HG02798 (cell line): ENCODE measurements around the gene TMED9.
"Not testable (repeated sequence)": the region's sequence is repeated elsewhere in the genome, so short reads cannot be mapped to it uniquely, and the experiment has no call there.

Source experiments
- ATAC-seq: cut with Tn5 transposase; IDR thresholded peaks from one replicate; pipeline ENCODE4 v1.9.1; 2021; ENCODE audit warnings: mild to moderate bottlenecking; ENCODE audit not compliant: unreplicated experiment, poor library complexity

TMED9 gene

DNA sequence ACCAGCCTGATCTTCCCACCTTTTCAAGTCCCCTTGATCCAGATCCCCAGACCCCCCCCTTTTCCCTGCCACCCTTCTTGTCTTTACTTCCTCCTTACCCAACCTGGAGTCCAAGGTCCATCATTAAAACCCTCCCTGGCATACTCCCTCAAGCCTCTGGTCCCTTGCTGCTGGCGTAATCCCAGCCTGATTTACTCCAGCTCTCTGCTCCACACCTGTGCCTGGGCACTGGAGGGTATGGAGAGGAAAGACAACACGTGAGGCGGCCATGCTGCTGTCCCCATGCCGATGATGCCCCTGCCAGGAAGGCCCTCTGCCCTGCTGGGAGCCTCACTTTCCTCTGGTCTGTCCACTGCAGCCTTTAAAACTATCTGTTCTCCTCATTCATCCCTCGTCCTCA is 13.1 kb downstream of the TMED9 start:
- no peak for ATAC-seq

DNA sequence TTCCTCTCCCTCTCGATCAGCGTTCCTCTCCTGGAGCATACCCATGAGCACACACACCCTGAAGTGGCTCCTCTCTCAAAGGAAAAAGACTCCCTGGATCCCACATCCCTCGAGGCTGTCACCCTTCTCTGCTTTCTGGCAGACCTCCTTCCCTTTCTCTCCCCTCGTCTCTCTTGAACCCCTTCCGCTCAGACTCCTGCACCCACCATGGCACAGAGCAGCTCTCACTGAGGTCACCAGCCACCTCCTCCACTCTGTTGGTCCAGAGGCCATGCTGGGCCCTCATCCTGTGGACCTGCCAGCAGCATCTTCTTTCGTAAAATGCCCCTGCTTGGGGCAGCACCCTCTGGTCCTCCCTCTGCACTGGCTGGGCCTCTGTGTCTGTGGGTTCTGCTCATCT is 13.7 kb downstream of the TMED9 start:
- no peak for ATAC-seq

DNA sequence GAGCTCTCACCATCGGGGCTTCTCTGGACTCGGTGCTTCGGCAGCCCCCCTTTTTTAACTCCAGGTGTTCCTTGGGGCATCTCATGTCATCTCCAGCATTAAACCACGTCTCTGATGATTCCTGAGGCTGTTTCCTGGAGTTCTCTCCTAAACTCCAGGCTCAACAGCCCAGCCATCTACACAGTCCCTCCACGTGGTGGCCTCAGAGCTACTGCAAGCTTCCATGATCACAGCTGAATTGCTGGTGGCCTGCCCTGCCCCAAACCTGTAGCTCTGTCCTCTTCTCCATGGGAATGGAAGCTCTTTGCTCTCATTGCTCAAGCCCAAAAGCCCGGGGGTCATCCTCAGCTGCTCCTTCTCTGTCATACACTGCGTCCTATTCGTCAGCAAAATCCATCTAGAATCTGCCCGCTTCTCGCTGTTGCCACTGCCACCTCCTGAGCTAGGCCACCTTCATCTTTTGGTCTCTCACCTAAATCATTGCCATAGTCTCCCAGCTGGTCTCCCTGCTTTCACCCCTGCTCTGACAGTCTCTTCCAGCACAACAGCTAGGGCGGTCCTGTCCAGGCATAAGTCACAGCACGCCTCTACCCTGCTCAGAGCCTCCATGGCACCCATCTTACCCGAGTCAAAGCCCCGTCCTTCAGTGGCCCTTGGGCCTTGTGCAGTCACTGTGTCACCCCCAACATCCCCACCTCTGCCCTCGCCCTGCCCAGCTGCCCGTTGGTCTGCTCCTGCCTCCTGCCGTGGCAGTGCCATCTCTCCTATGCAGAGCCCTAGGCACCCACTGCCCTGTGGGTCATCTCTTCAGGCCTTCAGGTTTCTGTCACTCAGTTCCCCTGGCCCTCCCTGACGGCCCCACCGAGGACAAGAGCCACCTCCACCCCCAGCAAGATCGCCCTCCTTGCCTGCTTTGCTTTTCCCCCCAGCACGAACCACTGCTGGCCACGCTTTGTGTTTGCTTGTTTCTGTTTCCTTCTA is 14.4 kb downstream of the TMED9 start:
- no peak for ATAC-seq

DNA sequence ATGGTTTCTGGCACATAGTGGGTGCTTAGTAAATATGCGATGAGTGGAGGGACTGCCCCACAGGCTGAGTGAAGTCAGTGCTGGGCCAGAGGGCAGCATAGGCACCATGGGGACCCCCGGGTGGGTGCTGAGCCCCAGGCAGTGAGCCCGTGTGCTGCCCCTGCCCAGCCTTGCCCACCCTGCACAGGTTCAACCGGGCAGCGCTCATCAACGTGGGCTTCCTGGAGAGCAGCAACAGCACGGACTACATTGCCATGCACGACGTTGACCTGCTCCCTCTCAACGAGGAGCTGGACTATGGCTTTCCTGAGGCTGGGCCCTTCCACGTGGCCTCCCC is 15.1 kb downstream of the TMED9 start:
- no peak for ATAC-seq

DNA sequence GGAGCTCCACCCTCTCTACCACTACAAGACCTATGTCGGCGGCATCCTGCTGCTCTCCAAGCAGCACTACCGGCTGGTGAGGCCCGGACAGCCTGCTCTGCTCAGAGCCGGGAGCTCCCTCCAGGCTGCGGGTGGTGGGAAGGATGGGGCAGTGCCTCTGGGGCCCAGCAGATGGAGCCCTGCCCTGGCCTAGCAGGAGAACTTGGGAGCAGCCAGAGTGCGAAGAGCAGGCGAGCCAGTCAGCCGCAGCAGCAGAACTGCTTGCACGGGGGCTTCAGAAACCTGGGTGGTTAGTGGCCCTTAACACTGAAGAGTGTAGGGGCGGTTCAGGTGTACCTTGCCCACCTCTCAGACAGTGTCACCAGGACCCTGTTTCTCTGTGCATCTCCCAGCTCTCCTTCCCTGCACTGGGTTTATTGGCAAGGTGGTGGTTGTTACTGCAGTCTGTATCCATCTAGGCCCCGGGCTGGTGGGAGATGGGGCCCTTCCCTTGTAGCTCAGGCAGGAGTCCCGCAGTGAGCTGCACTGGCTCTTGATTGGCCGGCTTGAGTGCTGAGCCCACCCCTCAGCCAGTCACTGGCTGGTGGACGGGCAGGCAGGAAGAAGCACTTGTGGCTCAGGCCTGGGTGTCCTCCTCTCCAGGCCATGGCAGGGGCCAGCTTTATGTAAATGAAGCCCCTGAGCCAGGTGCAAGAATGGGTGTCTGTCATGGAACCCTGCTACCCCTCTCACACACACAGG is 15.6 kb downstream of the TMED9 start:
- no peak for ATAC-seq

DNA sequence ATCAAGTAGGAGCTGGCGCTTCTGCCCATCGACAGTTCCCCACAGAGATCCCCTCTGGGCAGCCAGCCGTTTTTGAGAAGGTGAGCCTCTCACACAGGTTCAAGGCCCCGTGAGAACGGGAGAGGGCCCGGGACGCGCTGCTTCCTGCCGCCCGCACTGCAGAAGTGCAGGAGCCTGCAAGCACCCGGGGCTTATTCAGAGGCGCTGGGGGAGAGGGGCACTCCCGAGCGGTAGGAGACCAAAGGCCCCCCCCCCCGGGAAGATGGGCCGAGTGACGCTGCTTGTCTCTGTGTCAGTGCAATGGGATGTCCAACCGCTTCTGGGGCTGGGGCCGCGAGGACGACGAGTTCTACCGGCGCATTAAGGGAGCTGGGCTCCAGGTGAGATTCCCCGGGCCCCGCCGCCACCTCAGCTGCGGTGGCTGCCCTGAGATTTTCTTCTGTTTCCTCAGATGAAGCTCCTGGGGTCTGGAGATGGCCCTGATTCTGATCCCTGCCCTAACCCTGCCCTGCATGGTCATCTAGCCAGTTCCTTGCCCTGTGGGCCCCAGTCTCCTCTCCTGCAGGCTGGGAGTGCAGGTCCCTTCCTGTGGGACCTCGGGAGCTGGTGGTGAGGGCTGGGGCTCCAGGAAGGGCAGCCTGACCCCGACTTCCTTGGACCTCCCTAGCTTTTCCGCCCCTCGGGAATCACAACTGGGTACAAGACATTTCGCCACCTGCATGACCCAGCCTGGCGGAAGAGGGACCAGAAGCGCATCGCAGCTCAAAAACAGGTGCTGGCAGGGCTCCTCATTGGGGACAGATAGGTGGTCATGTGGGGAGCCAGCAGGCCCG is 16.5 kb downstream of the TMED9 start:
- no peak for ATAC-seq

DNA sequence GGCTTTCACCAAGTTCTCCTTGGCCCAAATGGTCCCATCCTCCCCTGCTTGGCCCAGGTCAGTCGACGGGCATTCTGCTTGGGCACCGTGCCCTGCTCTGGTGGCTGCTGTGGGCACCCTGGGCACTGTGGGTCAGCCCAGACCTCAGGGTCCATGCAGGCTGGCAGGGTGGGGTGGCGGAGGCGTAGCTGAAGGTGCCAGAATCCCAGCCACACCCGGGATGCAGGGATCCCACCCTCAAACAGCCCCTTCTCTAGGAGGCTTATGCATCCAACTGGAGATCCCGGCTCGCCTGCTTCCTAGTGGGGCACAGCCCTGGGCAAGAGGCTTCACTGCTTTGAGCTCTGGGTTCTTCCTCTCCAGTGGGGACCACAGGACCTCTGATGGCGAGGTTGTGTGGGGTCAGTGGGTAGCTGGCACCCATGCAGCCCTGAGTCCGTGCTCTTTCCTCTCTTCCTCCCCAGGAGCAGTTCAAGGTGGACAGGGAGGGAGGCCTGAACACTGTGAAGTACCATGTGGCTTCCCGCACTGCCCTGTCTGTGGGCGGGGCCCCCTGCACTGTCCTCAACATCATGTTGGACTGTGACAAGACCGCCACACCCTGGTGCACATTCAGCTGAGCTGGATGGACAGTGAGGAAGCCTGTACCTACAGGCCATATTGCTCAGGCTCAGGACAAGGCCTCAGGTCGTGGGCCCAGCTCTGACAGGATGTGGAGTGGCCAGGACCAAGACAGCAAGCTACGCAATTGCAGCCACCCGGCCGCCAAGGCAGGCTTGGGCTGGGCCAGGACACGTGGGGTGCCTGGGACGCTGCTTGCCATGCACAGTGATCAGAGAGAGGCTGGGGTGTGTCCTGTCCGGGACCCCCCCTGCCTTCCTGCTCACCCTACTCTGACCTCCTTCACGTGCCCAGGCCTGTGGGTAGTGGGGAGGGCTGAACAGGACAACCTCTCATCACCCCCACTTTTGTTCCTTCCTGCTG is 17.4 kb downstream of the TMED9 start:
- no peak for ATAC-seq

DNA sequence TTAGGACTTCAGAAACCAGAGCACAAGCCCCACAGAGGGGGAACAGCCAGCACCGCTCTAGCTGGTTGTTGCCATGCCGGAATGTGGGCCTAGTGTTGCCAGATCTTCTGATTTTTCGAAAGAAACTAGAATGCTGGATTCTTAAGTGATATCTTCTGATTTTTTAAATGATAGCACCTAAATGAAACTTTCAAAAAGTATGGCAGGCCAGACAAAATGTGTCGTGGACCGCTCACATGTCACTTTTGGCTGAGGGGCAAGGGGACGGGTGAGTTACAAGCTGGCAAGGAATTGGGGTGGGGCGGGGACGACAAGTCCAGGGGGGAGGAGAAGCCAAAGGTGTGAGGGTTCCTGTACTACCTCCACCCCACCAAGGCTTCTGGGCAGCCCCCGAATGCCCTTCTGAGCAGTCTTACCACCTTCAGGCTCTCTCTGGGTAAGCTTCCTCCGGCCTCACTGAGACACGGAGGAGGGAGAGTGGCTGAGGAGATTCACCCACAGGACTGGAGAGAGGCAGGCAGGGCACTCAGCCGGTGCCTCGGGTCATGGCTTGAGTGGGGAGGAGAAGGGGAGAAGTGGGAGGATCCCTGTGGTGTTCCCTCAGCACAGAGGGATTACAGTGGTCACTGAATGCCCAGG is 18.2 kb downstream of the TMED9 start:
- no peak for ATAC-seq

DNA sequence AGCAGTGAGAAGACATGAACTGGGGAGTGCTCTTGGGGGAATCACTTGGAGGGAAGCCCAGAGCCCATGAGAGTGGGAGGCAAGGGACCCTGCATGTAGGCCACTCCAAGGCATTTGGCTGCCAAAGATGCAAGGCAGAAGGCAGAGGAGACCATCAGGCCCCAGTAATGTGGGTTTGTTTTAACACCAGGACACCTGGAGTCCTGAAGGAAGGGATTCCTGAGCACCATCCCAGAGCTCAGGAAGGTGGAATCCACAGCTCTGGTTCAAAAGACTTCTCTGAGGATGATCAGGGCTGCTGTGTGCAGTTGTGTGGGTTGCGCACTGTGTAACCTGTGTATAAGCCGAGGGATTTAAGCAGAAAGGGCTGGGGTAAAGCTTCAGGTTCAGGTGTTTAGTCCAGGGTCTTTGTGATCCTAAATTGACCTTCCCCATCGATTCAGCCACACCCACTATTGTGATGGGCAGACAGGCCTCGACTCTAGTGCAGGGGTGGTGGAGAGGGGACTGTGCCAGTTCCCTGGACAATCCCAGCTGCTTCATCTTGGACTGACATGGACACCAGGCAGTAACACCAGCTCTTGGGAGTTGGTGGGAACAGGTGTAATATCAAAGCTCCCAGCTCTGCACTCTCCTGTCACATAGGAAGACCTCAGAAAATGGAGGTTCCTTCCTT is 18.9 kb downstream of the TMED9 start:
- ATAC-seq, result no peak

DNA sequence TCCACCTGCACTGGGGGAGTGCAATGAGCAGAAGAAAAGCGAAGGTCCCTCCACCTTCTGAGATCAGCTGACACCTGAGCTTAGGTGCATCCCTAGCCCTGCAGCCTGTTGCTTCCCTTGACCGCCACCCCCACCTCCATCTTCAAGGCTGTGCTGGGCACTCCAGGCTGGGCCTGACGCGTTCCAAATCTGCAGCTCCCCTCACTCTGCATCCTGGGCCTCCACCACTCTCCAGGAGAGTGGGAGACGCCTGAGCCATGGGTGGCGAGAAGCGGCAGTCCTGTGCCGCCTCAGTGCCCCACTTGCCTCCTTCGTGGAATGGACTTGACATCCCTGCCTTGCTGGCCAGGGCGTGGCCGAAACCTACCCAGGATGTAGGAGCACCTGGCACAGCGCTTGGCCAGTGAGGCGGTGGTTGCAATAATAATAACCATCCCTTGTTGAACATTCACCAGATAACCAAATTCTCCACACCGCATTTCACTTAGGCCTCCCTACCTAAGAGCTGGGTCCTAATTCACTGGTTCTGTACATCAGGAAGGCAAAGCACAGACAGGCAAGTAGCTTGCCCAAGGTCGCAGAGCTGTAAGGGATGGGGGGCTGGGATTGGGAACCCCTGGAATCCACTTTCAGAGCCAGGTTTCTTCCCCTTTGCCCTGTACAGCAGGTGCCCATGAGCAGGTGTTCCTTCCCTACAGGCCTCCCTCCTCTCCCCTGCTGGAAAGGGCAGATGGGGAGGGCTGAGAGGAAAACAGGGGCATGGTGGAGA is 19.6 kb downstream of the TMED9 start:
- no peak for ATAC-seq

DNA sequence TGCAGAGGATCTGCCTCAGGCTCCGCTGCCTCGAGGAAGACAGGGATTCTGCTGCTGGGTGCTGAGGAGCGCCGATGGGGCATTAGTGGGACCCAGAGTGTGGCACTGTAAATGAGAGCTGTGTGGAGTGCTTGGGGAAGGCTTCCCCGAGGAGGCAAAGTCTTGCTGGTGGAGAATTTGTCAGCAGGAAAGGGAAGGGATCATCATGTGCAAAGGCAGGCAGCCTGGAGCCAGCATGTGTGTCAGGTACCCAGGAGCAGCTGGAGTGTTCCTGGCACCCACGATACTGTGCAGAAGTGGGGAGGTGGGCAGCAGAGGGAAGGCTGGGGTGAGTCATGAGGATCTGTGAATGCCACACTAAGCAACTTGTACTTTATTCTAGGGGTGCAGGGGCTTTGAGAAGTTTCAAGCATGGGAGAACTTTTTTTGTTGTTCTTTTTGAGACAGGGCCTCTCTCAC is 20.2 kb downstream of the TMED9 start:
- ATAC-seq, result no peak

DNA sequence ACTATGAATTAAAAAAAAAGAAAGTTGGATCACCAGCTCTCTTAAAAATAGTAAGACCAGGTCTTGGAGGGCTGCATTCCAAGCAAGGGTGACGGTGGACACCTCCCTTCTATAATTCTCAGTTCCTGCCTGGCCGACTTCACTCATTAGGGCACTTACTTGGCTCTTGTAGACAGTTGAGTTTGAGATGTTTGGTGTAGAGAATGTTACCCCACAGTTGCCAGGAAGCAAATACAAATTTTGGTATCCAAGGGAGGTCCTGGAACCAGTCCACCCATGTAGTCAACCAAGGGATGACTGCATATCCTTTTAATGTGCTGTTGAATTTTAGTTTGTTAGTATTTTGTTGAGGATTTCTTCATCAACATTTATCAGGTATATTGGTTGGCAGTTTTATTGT is 28.6 kb downstream of the TMED9 start:
- ATAC-seq, result no peak

DNA sequence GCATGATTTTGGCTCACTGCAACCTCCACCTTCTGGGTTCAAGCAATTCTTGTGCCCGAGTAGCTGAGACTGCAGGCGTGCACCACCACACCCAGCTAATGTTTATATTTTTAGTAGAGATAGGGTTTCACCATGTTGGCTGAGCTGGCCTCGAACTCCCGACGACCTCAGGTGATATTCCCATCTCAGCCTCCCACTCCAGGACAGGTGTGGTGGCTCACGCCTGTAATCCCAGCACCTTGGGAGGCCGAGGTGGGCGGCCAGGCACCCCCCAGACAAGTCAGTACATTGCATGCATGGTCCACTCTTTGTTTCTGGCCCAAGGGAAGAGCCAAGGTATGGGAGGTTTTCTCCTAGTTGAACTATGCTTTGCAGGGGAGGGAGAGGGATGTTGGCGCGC is 32.2 kb downstream of the TMED9 start:
- ATAC-seq, result not testable (repeated sequence)

DNA sequence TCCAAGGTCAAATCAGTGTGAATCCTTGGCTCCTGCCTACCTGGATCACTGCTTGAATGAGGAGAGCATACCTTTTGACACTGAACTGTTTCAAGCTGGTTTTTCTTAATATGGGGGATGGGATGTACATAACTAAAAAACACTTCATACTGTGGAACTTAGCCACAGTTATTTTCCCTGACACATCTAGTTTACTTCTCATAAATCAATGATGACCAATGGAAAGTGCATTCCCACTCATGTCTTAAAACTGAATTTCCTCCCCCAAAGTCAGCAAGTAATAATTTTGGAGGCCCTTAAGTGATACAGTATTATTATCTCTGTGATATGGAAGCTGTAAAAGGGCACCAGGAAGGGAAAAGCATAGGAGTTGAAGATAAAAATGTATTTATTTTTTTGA is 38.2 kb downstream of the TMED9 start:
- not testable (repeated sequence) for ATAC-seq

DNA sequence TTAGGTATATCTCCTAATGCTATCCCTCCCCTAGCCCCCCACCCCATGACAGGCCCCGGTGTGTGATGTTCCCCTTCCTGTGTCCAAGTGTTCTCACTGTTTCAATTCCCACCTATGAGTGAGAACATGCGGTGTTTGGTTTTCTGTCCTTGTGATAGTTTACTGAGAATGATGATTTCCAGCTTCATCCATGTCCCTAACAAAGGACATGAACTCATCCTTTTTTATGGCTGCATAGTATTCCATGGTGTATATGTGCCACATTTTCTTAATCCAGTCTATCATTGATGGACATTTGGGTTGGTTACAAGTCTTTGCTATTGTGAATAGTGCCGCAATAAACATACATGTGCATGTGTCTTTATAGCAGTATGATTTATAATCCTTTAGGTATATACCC is 42.9 kb downstream of the TMED9 start:
- not testable (repeated sequence) for ATAC-seq

DNA sequence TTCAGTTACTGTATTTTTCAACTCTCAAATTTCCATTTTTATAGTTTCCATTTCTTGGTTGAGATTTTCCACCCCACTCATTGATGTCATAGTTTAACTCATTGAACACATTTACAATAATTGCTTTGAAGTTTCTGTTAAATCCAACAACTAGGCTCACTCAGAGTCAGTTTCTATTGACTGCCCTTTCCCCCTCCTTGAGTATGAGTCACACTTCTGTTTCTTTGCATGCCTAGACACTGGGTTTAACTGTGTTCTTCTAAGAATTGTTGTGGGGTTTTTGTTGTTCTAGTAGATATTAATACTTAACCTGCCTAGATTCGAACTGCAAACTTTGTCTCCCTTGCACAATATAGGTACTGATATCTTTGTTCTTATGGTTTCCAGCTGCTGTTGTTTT is 53.5 kb downstream of the TMED9 start:
- not testable (repeated sequence) for ATAC-seq
